NCI-H146 treated with DMSO at 0.1 percent for 48 hours (cell line): ENCODE results near the gene LRRC8A.
"Not testable (repeated sequence)": the region's sequence is repeated elsewhere in the genome, so short reads cannot be mapped to it uniquely, and the experiment has no call there.

Experiments
- DNase-seq: peaks from one replicate; lab custom pipeline; 2025; ENCODE audit not compliant: unreplicated experiment; lab: John Stamatoyannopoulos, UW

The LRRC8A gene

GRCh38 chr9:128947527-128948301 is 65.8 kb downstream of the LRRC8A start, which contains the start of the genes DOLK and NUP188:
Gene DOLK, minus strand, starts transcription at chr9:128947603. Its CDS starts 300 bp downstream, at chr9:128947303.
Gene NUP188, plus strand, starts transcription at chr9:128947699. Its CDS starts 21 bp downstream, at chr9:128947720.
- peak; percentile 49 for DNase-seq

- not testable (repeated sequence) for DNase-seq
These were observed 79.5 kb downstream of the LRRC8A start for GRCh38 chr9:128961403-128961802.
